Adrenal gland (tissue), 12 donors: ENCODE measurements around the gene MDFI. TPM values are rescaled to one million over a fixed set of nuclear protein-coding genes. Genes with fewer than 3 reads are reported as not detected.

Experiments used
- DNase-seq, 7 donors: peaks; one replicate each; pipeline ENCODE4 v3.0.0-alpha.2; 2019 to 2020
- H3K27ac ChIP-seq, 5 donors: fragments of 200-600 bp; sonication (generic) in 4 of 5; 1 replicate in 3 of 5; 2 replicates in 2 of 5; pipeline versions ENCODE4 v1.5.1 to v1.8.0; 2016 to 2020; ENCODE audit warnings: mild to moderate bottlenecking in 1 of 5
- H3K27me3 ChIP-seq: fragments of 200-600 bp; 2 replicates; pipeline ENCODE4 v1.8.0; 2021
- H3K36me3 ChIP-seq, 2 donors: fragments of 200-600 bp; replicated peaks in 1 of 2; 1 replicate in 1 of 2; 2 replicates in 1 of 2; pipeline versions ENCODE4 v1.5.1 to v1.8.0; 2018 to 2022
- H3K4me1 ChIP-seq, 2 donors: fragments of 200-600 bp; replicated peaks in 1 of 2; 1 replicate in 1 of 2; 2 replicates in 1 of 2; pipeline versions ENCODE4 v1.5.1 to v1.8.0; 2018 to 2021
- H3K4me3 ChIP-seq, 4 donors: fragments of 200-600 bp; sonication (generic) in 3 of 4; one replicate each; pipeline ENCODE4 v1.5.1; 2016 to 2018
- H3K9me3 ChIP-seq, 3 donors: fragments of 200-600 bp; sonication (generic) in 1 of 3; replicated peaks in 1 of 3; 1 replicate in 2 of 3; 2 replicates in 1 of 3; pipeline versions ENCODE4 v1.5.1 to v1.8.0; 2016 to 2021
- POLR2A ChIP-seq, 2 donors: fragments of 450-650 bp; IDR thresholded peaks; one replicate each; pipeline ENCODE4 v1.6.1; 2017; ENCODE audit warnings: antibody characterized with exemption in 2 of 2, mild to moderate bottlenecking in 2 of 2, moderate library complexity in 1 of 2
- WGBS, 4 donors: extraction: QIAGEN DNeasy Blood & Tissue Kit in 2 of 4; methylation state at CpG; one replicate each; pipeline versions ENCODE4 v1.1.5 to v1.1.7; 2013 to 2017; 5-methylcytosine and 5-hydroxymethylcytosine counted together
- intact Hi-C, 2 donors: fragments of 100-400 bp; cut with DNase I; formaldehyde crosslinking; loops; one replicate each; pipeline versions ENCODE4 v1.14.1 to v1.15.0; 2022 to 2023
- polyA plus RNA-seq, 3 donors: library from polyadenylated mRNA; stranded (reverse); fragments of 200-250 nt in 2 of 3; fragments of 350-450 nt in 1 of 3; fragmentation: Illumina TruSeq in 1 of 3; extraction: RNeasy Lipid Tissue Mini Kit (QIAGEN cat#74804) in 1 of 3; gene quantifications; one replicate each; pipeline ENCODE4 v1.2.3, GENCODE V29; 2013 to 2014
- total RNA-seq, 9 donors: library from RNA; depleted of rRNA in 4 of 9; stranded (reverse); fragments of >200 nt in 4 of 9; fragments of 120-200 nt in 1 of 9; fragmentation: NEBNext Ultra II Directional in 1 of 9; extraction: Animal tissue kit (Norgen Biotek cat#: 25700) in 1 of 9; gene quantifications; one replicate each; pipeline versions ENCODE4 v1.1.0 to v1.2.4, GENCODE V29; 2013 to 2023
- TF ChIP-seq, protein P1 (sequence below), 6 experiments: fragments of 450-650 bp in 4 of 6; fragments of 200-600 bp in 2 of 6; sonication (generic) in 1 of 6; IDR thresholded peaks; 1 replicate in 5 of 6; 2 replicates in 1 of 6; pipeline versions ENCODE4 v1.5.1 to v1.8.0; 2016 to 2021; ENCODE audit warnings: antibody characterized with exemption in 6 of 6, mild to moderate bottlenecking in 2 of 6, moderate library complexity in 1 of 6
- donor health status: healthy with polysubstance abuse.
- donor health status: Bipolar disorder and iron deficiency.
- donor health status: DM: yes; HTN: yes; CAD: no.
- donor health status: DM: no; HTN: no; CAD: no.
- donor health status: DM: no; HTN: no; CAD: no.
- donor health status: DM: yes; HTN: yes; CAD: no.

MDFI gene
- total and polyA plus RNA-seq, 12 donors, result 0.44 to 26.6 (median 11.7) TPM

DNA sequence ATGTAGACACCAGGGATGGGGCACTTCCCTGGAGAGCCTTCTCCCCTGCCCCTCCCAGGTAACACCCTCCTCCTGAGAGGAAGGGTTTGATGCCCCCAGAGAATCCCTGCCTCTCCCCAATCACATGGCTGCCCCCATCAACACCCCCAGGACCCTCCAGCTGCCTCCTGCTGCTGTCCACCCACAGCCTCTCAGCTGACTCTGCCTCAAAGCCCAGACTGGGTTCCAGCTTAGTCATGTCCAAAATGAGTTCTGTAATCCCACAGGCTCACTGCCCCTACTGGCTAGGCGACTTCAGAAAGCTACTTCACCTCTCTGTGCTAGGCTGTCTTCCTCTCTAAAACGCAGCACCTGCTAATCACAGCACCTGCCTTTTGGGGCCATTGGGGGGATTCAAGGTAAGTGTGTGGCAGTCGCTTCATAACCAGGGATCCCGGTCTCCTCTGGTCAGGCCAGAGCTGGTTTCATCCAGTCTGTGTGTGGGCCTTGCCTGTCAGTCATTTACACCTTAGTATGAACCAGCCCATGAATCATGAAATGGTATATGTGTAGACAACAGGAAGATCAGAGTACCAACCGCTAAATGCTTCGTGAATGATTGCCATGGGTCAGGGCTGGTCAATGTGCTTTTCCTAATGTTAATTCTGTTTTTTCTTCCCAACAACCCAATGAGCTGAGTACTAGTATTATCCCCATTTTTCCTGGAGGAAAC lies 56.7 kb downstream of the MDFI start:
- WGBS, 4 donors, result 87 to 96% (median 91%) methylated on average over 5 to 6 of the region's 6 CpGs
- H3K4me1 ChIP-seq, result no peaks in the 10 kb centered on the region
- no peak overlapping the region for H3K27ac ChIP-seq

DNA sequence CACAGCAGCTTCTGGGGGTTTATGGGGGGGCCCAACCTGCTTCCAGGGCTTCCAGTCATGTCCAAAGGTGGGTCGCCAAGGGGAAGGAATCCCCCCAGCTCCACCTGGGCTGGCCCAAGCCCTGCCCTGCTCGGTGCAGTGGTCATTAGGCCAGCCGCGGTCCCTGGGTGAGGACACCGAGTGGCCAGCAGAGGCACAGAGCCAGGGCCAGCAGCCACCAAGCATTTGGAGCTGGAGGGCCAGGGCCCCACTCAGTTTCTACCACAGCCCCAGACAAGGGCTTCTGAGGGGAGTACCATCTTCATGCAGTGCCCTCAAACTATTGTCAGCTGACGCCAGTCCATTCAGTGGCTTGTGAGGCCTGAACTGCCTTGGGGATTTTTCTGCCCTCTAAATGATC lies 57.6 kb downstream of the MDFI start:
- no peak overlapping the region for H3K4me3 ChIP-seq
- no peaks in the 10 kb centered on the region for H3K36me3 ChIP-seq
- H3K27me3 ChIP-seq, result no peaks in the 10 kb centered on the region
- intact Hi-C loops, result no loop called here
- no peak overlapping the region for H3K27ac ChIP-seq
- H3K4me1 ChIP-seq, result no peaks in the 10 kb centered on the region
- TF ChIP-seq, protein P1, sequence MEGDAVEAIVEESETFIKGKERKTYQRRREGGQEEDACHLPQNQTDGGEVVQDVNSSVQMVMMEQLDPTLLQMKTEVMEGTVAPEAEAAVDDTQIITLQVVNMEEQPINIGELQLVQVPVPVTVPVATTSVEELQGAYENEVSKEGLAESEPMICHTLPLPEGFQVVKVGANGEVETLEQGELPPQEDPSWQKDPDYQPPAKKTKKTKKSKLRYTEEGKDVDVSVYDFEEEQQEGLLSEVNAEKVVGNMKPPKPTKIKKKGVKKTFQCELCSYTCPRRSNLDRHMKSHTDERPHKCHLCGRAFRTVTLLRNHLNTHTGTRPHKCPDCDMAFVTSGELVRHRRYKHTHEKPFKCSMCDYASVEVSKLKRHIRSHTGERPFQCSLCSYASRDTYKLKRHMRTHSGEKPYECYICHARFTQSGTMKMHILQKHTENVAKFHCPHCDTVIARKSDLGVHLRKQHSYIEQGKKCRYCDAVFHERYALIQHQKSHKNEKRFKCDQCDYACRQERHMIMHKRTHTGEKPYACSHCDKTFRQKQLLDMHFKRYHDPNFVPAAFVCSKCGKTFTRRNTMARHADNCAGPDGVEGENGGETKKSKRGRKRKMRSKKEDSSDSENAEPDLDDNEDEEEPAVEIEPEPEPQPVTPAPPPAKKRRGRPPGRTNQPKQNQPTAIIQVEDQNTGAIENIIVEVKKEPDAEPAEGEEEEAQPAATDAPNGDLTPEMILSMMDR (IDR thresholded peaks at IDR 0.05), result no peak
- no peak for TF ChIP-seq POLR2A (IDR thresholded peaks at IDR 0.05)
- H3K9me3 ChIP-seq, result no peaks in the 10 kb centered on the region
- DNase-seq, result no peak
- 90 to 100% (median 92%) methylated on average over 1 to 6 of the region's 6 CpGs for WGBS, 4 donors

More for the DNA sequence above, 56.7 kb downstream of the MDFI start:
- H3K36me3 ChIP-seq, result peaks cover 0 to 5% of the 10 kb centered on the region in 2 donors
- no peaks in the 10 kb centered on the region for H3K9me3 ChIP-seq
- intact Hi-C loops, result no loop called here
- TF ChIP-seq POLR2A (IDR thresholded peaks at IDR 0.05), result no peak
- TF ChIP-seq, protein P1 (IDR thresholded peaks at IDR 0.05), result no peak
- H3K27me3 ChIP-seq, result no peaks in the 10 kb centered on the region
- DNase-seq, result no peak
- no peak overlapping the region for H3K4me3 ChIP-seq

DNA sequence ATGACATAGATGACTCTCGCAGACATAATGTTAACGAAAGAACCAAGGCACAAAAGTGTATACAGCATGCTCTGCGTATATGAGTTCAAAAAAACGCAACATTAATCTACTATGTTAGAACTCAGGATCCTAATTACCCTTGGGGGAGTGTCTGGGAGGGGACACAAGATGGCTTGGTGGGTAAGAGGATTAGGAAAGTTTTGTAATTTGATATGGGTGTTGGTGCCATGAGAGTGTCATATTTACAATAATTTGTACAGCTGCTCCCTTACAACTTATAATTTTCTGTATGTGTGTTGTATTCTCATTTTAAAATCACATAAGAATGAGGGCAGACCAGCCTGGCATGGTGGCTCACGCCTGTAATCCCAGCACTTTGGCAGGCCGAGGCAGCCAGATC lies 58.5 kb downstream of the MDFI start:
- no peak for DNase-seq
- H3K9me3 ChIP-seq, result no peaks in the 10 kb centered on the region
- intact Hi-C loops, result no loop called here
- WGBS, 4 donors, result 89 to 97% (median 95%) methylated on average over 6 of the region's 6 CpGs
- H3K27ac ChIP-seq, result no peak overlapping the region
- no peak for TF ChIP-seq POLR2A (IDR thresholded peaks at IDR 0.05)
- TF ChIP-seq, protein P1 (IDR thresholded peaks at IDR 0.05), result no peak
- no peaks in the 10 kb centered on the region for H3K4me1 ChIP-seq
- H3K36me3 ChIP-seq, result no peaks in the 10 kb centered on the region
- H3K4me3 ChIP-seq, result no peak overlapping the region
- H3K27me3 ChIP-seq, result no peaks in the 10 kb centered on the region

DNA sequence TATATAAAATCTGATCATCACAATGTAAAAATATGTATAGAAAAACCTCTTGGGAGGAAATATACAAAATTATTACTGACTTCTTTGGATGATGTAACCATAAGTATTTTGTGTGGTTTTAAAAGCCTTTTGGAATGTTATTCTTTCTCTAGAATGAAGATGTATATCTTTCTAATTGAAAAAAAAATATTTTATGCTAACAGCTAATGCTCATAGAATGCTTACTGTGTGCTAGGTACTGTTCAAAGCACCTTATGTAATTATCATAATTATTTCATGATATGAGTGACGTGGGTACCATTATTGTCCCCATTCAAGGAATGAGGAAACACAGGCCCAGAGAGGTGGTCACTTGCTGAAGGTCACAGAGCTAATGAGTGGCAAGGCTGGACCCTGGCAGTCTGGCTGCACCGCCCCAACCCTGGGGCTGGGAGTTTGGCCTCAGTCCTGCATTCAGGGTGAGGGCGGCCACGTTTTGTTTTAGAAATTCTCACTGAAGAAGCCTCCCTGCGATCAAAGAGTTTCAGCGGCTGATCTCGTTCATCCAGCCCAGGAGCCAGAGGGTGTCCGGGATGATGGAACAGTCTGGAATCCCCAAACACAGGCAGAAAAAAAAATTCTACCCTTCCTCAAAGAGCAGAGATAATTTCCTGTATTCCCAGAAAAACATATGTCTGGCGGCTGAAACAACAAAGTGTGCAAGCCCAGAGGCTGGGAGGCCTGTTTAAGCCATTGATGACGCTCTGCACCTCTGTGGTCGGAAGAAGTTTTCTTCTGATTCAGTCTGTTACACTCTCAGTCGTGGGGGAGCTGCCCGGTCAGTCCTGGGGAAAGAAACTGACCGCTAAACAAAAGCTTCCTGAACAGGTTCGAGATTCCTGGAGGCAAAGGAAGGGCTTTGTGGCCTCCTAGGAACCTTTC lies 59.9 kb downstream of the MDFI start:
- 68 to 80% (median 72%) methylated on average over 15 of the region's 15 CpGs for WGBS, 4 donors
- intact Hi-C loops, result no loop called here

More for the DNA sequence above, 59.9 kb downstream of the MDFI start:
- Histone ChIP-seq H3K27ac (peak overlapping the region in 1 of 5 donors; percentile 38), H3K27me3 (no peaks in the 10 kb centered on the region), H3K4me3 (no peak overlapping the region), H3K9me3 (no peaks in the 10 kb centered on the region), H3K36me3 (no peaks in the 10 kb centered on the region), H3K4me1 (no peaks in the 10 kb centered on the region)
- DNase-seq, result no peak
- no peak for TF ChIP-seq POLR2A (IDR thresholded peaks at IDR 0.05)
- TF ChIP-seq, protein P1 (IDR thresholded peaks at IDR 0.05), result no peak
